ENCODE measurements around the gene RALGDS. TPM values are rescaled to one million over a fixed set of nuclear protein-coding genes. Genes with fewer than 3 reads are reported as not detected.

Gene RALGDS
- total and polyA plus RNA-seq, 2 donors (not counting 1 experiment from before 2014, with no cell fraction given): 62.4 to 88.0 TPM

DNA sequence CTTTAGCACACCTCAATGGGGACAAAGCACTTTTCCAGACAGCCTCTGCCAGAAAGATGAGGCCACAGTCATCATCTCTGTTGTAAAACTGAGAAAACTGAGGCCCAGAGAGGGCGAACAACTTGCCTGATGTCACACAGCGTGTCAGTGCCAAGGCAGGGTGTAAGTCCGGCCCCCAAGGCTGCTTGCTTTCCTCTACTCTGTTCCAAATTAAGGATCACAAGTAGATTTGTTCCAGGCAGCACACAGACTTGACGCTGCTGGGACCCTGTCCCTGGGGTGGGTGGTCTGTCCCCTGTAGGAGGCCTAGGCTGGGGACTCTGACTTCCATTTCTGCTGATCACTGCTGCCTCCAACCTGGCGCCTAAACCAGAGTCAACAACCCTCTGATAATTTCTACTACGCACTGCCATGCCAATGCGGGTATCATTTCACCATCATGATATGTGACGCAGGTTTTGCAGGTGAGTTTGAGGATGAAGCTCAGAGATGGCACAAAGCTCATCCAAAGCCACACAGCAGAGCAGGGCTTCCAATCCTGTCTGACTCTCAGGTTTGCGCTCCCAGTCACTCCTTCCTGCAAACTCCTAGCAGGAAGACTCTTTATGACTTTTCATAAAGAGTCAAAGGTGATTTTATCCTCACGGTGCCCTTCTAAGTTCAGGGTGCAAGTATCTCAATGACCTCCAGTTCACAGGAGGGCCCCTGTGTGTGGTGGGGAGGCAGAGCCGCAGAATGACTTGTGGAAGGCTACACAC, 13.5 kb upstream of the RALGDS start:
- no peaks in the 10 kb centered on the region for H3K9me3 Mint-ChIP-seq (ENCODE audit: insufficient read depth)
- peaks cover 53% of the 10 kb centered on the region for H3K4me1 Mint-ChIP-seq
- Histone ChIP-seq H3K4me2 (replicated peaks; ENCODE audit: low read depth, low read length, poor library complexity, severe bottlenecking) (peak overlapping the region; percentile 57), H3K4me3 (ENCODE audit: control extremely low read depth in 1 of 5, extremely low read depth in 1 of 5, insufficient read depth in 1 of 5, low read depth in 2 of 5, low read length in 4 of 5) (no peak overlapping the region), H3K9ac (ENCODE audit: low read length) (peak overlapping the region; percentile 37), H3K79me2 (ENCODE audit: control insufficient read depth, insufficient read depth, low read length) (peaks cover 57% of the 10 kb centered on the region), H3K36me3 (replicated peaks in 1 of 2; ENCODE audit: control extremely low read depth in 1 of 2, control insufficient read depth in 1 of 2, extremely low read depth in 1 of 2, insufficient read depth in 2 of 2, low read length in 1 of 2) (no peaks in the 10 kb centered on the region), H3K4me1 (ENCODE audit: control insufficient read depth in 2 of 2, insufficient read depth in 2 of 2, low read length in 2 of 2) (peaks cover 28 to 55% of the 10 kb centered on the region in 2 donors), H4K20me1 (ENCODE audit: control insufficient read depth, insufficient read depth, low read length, poor library complexity, severe bottlenecking) (peaks cover 7% of the 10 kb centered on the region), H3K27me3 (replicated peaks in 1 of 4; ENCODE audit: control extremely low read depth in 1 of 4, control insufficient read depth in 3 of 4, insufficient read depth in 4 of 4, low read length in 3 of 4) (no peaks in the 10 kb centered on the region), H2AFZ (ENCODE audit: insufficient read depth, low read depth, low read length, poor library complexity, severe bottlenecking) (no peak overlapping the region), H3K27ac (ENCODE audit: low read length in 2 of 2) (peak overlapping the region; percentile 92 to 95), H3K9me3 (ENCODE audit: control extremely low read depth in 1 of 3, control insufficient read depth in 2 of 3, insufficient read depth in 1 of 3, low read length in 2 of 3) (no peaks in the 10 kb centered on the region)
- ATAC-seq (ENCODE audit: low read depth) (no peak), DNase-seq (no peak)
- TF ChIP-seq, protein P1, sequence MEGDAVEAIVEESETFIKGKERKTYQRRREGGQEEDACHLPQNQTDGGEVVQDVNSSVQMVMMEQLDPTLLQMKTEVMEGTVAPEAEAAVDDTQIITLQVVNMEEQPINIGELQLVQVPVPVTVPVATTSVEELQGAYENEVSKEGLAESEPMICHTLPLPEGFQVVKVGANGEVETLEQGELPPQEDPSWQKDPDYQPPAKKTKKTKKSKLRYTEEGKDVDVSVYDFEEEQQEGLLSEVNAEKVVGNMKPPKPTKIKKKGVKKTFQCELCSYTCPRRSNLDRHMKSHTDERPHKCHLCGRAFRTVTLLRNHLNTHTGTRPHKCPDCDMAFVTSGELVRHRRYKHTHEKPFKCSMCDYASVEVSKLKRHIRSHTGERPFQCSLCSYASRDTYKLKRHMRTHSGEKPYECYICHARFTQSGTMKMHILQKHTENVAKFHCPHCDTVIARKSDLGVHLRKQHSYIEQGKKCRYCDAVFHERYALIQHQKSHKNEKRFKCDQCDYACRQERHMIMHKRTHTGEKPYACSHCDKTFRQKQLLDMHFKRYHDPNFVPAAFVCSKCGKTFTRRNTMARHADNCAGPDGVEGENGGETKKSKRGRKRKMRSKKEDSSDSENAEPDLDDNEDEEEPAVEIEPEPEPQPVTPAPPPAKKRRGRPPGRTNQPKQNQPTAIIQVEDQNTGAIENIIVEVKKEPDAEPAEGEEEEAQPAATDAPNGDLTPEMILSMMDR (IDR thresholded peaks at IDR 0.05): no peak
- TF ChIP-seq EZH2 (IDR thresholded peaks at IDR 0.05; ENCODE audit: borderline replicate concordance, insufficient read depth, low read depth, low read length, poor library complexity, severe bottlenecking): no peak
- ChIA-PET POLR2A (interaction anchor here (1.0 to 1.9 kb wide), 9 partner anchors 8 to 26 kb away, joined by 3 to 22 read pairs (median 6); no protein-coding TSS in a partner anchor), CTCF (interaction anchor here (1.0 to 6.9 kb wide), 6 partner anchors 9 to 38 kb away, joined by 3 to 87 read pairs (median 10); no protein-coding TSS in a partner anchor)
- peak overlapping the region; percentile 80 for H3K4me3 Mint-ChIP-seq
- intact Hi-C loops (cut with micrococcal nuclease): no loop called here
- 89% methylated on average over 7 of the region's 11 CpGs for WGBS (ENCODE audit: insufficient coverage)
- peak overlapping the region; percentile 100 for H3K27ac Mint-ChIP-seq
- no peaks in the 10 kb centered on the region for H3K27me3 Mint-ChIP-seq
